HG02763 (cell line): ENCODE results near the gene SASH1.
A peak's percentile ranks its signal among the peaks of the same experiment; 100 is the strongest.

Experiments used
- ATAC-seq: cut with Tn5 transposase; IDR thresholded peaks from one replicate; pipeline ENCODE4 v1.9.1; 2021; ENCODE audit warnings: mild to moderate bottlenecking, moderate library complexity; ENCODE audit not compliant: unreplicated experiment

The SASH1 gene

GRCh38 chr6:148342350-148343046 is at the start of gene SASH1:
SASH1 (plus strand) TSS chr6:148342838; CDS start chr6:148343068, 230 bp downstream.
- ATAC-seq: peak; percentile 84

- ATAC-seq: no peak
Measured at GRCh38 chr6:148293181-148293995, 49.2 kb upstream of the SASH1 start.

GRCh38 chr6:148294059-148294458 is 48.6 kb upstream of the SASH1 start:
- no peak for ATAC-seq

- no peak for ATAC-seq
Measured at GRCh38 chr6:148295261-148295887, 47.3 kb upstream of the SASH1 start.

GRCh38 chr6:148296771-148297170 is 45.9 kb upstream of the SASH1 start:
- no peak for ATAC-seq

GRCh38 chr6:148298683-148299082 is 44.0 kb upstream of the SASH1 start:
- no peak for ATAC-seq

- ATAC-seq: no peak
Measured at GRCh38 chr6:148303616-148304015, 39.0 kb upstream of the SASH1 start.

GRCh38 chr6:148304976-148305375 is 37.7 kb upstream of the SASH1 start:
- no peak for ATAC-seq

- no peak for ATAC-seq
Measured at GRCh38 chr6:148306286-148306685, 36.4 kb upstream of the SASH1 start.

GRCh38 chr6:148307405-148307804 is 35.2 kb upstream of the SASH1 start:
- no peak for ATAC-seq

GRCh38 chr6:148309301-148309700 is 33.3 kb upstream of the SASH1 start:
- ATAC-seq: no peak

GRCh38 chr6:148311966-148312669 is 30.5 kb upstream of the SASH1 start:
- ATAC-seq: no peak

GRCh38 chr6:148313488-148313887 is 29.1 kb upstream of the SASH1 start:
- ATAC-seq: no peak

- ATAC-seq: no peak
Measured at GRCh38 chr6:148316308-148316707, 26.3 kb upstream of the SASH1 start.

- no peak for ATAC-seq
Measured at GRCh38 chr6:148317051-148317450, 25.6 kb upstream of the SASH1 start.

GRCh38 chr6:148317739-148318138 is 24.9 kb upstream of the SASH1 start:
- no peak for ATAC-seq

- no peak for ATAC-seq
Measured at GRCh38 chr6:148322704-148323103, 19.9 kb upstream of the SASH1 start.

- ATAC-seq: no peak
Measured at GRCh38 chr6:148323344-148323743, 19.3 kb upstream of the SASH1 start.

- ATAC-seq: no peak
Measured at GRCh38 chr6:148324297-148324985, 18.2 kb upstream of the SASH1 start.

- no peak for ATAC-seq
Measured at GRCh38 chr6:148325316-148326068, 17.1 kb upstream of the SASH1 start.
